ENCODE results near the gene CACNA1S.

DNA sequence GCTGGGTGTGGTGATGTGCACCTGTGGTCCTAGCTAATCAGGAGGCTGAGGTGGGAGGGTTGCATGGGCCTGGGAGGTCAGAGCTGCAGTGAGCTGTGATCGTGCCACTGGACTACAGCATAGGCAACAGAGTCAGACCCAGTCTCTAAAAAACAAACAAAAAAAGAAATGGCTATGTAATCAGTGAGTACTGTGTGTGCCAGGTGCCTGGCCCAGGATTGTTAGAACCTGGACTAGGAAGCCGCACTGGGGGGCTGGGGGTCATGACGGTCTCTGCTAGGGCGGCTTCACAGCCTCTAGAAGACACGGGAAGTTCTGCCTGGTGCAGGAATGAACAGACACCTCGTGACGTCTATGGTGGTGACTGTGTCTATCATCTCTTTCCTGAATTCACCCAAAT is 33.6 kb upstream of the CACNA1S start:
- TF ChIP-seq POLR2A (IDR thresholded peaks at IDR 0.05; ENCODE audit: extremely low read depth, insufficient read length) = no peak
- TF ChIP-seq, protein P1, sequence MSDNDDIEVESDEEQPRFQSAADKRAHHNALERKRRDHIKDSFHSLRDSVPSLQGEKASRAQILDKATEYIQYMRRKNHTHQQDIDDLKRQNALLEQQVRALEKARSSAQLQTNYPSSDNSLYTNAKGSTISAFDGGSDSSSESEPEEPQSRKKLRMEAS (IDR thresholded peaks at IDR 0.05; ENCODE audit: low read depth, low read length) = no peak

Data from NB4 (cell line).